ENCODE measurements around the gene PTBP1.
"Not testable (repeated sequence)": the region's sequence is repeated elsewhere in the genome, so short reads cannot be mapped to it uniquely, and the experiment has no call there.

PTBP1 gene

GRCh38 chr19:814152-815078, 17.2 kb downstream of the PTBP1 start:
- no peak overlapping the region for H3K4me3 ChIP-seq (replicated peaks; ENCODE audit: low read depth, low read length)
- no peak for TF ChIP-seq CTCF (IDR thresholded peaks at IDR 0.05; ENCODE audit: low read depth, low read length, missing control alignments)
- no peak for DNase-seq (ENCODE audit: extremely low read depth, low read depth)

- no peak for TF ChIP-seq CTCF (IDR thresholded peaks at IDR 0.05; ENCODE audit: low read depth, low read length, missing control alignments)
- H3K4me3 ChIP-seq (replicated peaks; ENCODE audit: low read depth, low read length): no peak overlapping the region
- DNase-seq (ENCODE audit: extremely low read depth, low read depth): no peak
These were observed 18.0 kb downstream of the PTBP1 start for GRCh38 chr19:815079-815774.

GRCh38 chr19:815775-816499, 18.7 kb downstream of the PTBP1 start:
- no peak overlapping the region for H3K4me3 ChIP-seq (replicated peaks; ENCODE audit: low read depth, low read length)
- no peak for DNase-seq (ENCODE audit: extremely low read depth, low read depth)

GRCh38 chr19:816500-816857, 19.2 kb downstream of the PTBP1 start:
- no peak for DNase-seq (ENCODE audit: extremely low read depth, low read depth)
- H3K4me3 ChIP-seq (replicated peaks; ENCODE audit: low read depth, low read length): no peak overlapping the region
- TF ChIP-seq CTCF (IDR thresholded peaks at IDR 0.05; ENCODE audit: low read depth, low read length, missing control alignments): no peak

More at GRCh38 chr19:815775-816499, 18.7 kb downstream of the PTBP1 start:
- no peak for TF ChIP-seq CTCF (IDR thresholded peaks at IDR 0.05; ENCODE audit: low read depth, low read length, missing control alignments)

GRCh38 chr19:820212-820611, 23.0 kb downstream of the PTBP1 start:
- not testable (repeated sequence) for DNase-seq (ENCODE audit: extremely low read depth, low read depth); H3K4me3 ChIP-seq (replicated peaks; ENCODE audit: low read depth, low read length)

GRCh38 chr19:821231-821824, 24.1 kb downstream of the PTBP1 start:
- peak overlapping the region; percentile 9; the same call in 1 of the 2 replicates for H3K4me3 ChIP-seq (replicated peaks; ENCODE audit: low read depth, low read length)
- DNase-seq (ENCODE audit: extremely low read depth, low read depth): no peak
- no peak for TF ChIP-seq CTCF (IDR thresholded peaks at IDR 0.05; ENCODE audit: low read depth, low read length, missing control alignments)
